Caco-2 (cell line): ENCODE measurements around the gene SPRED2. TPM values are rescaled to one million over a fixed set of nuclear protein-coding genes. Genes with fewer than 3 reads are reported as not detected.

Experiments
- BruUV-seq: library from RNA; stranded (reverse); fragments of 400-500 nt; replicated peaks from 2 replicates; lab custom pipeline; 2021; lab: Mats Ljungman, UMichigan
- CTCF ChIA-PET: fragments of 300-600 bp; sonication (Branson Sonifier 250); formaldehyde crosslinking; loops from one replicate; lab custom pipeline; 2022; ENCODE audit warnings: antibody characterized with exemption; lab: Charles Lee
- POLR2A ChIA-PET: fragments of 300-600 bp; sonication (Branson Sonifier 250); formaldehyde crosslinking; loops from one replicate; lab custom pipeline; 2022; ENCODE audit warnings: antibody characterized with exemption; lab: Charles Lee
- DNase-seq, 2 experiments: peaks; one replicate each; pipeline versions ENCODE4 v3.0.0 to v3.0.0-alpha.2; 2020 to 2022
- H3K27me3 ChIP-seq: replicated peaks from 2 replicates; pipeline ENCODE4 v1.6.0; 2011; ENCODE audit warnings: low read length; ENCODE audit not compliant: control insufficient read depth, insufficient read depth
- H3K36me3 ChIP-seq: 2 replicates; pipeline ENCODE4 v1.5.1; 2011; ENCODE audit warnings: low read length; ENCODE audit not compliant: control insufficient read depth, insufficient read depth
- H3K4me1 ChIP-seq: fragments of 250-450 bp; sonication (Bioruptor Pico); 2 replicates; pipeline ENCODE4 v1.5.1; 2020; ENCODE audit warnings: mild to moderate bottlenecking
- H3K4me3 ChIP-seq: 2 replicates; pipeline ENCODE4 v1.5.1; 2011; ENCODE audit warnings: low read depth, mild to moderate bottlenecking, control low read depth, low read length
- H3K9me3 ChIP-seq: fragments of 250-450 bp; sonication (Bioruptor Pico); 2 replicates; pipeline ENCODE4 v1.5.1; 2020; ENCODE audit warnings: mild to moderate bottlenecking, moderate library complexity
- H3K27ac Mint-ChIP-seq: one replicate; pipeline ENCODE4 v1.8.0; 2022; ENCODE audit warnings: mixed read lengths; ENCODE audit not compliant: unreplicated experiment
- H3K27me3 Mint-ChIP-seq: one replicate; pipeline ENCODE4 v1.8.0; 2022; ENCODE audit warnings: mixed read lengths; ENCODE audit not compliant: insufficient read depth, unreplicated experiment
- H3K36me3 Mint-ChIP-seq: one replicate; pipeline ENCODE4 v1.8.0; 2022; ENCODE audit warnings: mild to moderate bottlenecking, mixed read lengths; ENCODE audit not compliant: insufficient read depth, unreplicated experiment
- H3K4me1 Mint-ChIP-seq: one replicate; pipeline ENCODE4 v1.8.0; 2022; ENCODE audit warnings: low read depth, mixed read lengths; ENCODE audit not compliant: unreplicated experiment
- H3K4me3 Mint-ChIP-seq: one replicate; pipeline ENCODE4 v1.8.0; 2022; ENCODE audit warnings: mild to moderate bottlenecking, moderate library complexity, mixed read lengths; ENCODE audit not compliant: unreplicated experiment
- H3K9me3 Mint-ChIP-seq: one replicate; pipeline ENCODE4 v1.8.0; 2022; ENCODE audit warnings: mixed read lengths; ENCODE audit not compliant: unreplicated experiment
- CTCF ChIP-seq, 2 experiments: fragments of 200-600 bp in 1 of 2; IDR thresholded peaks; 1 replicate in 1 of 2; 2 replicates in 1 of 2; pipeline versions ENCODE4 v1.5.1 to v1.8.0; 2011 to 2022; ENCODE audit warnings: antibody characterized with exemption in 1 of 2, control low read depth in 1 of 2, inconsistent platforms in 1 of 2, low read depth in 1 of 2, low read length in 1 of 2, mild to moderate bottlenecking in 1 of 2, moderate library complexity in 1 of 2; ENCODE audit not compliant: insufficient read depth in 1 of 2, severe bottlenecking in 1 of 2, unreplicated experiment in 1 of 2
- intact Hi-C: fragments of 100-400 bp; cut with micrococcal nuclease; formaldehyde crosslinking; loops from one replicate; pipeline ENCODE4 v1.10.0; 2022; ENCODE audit not compliant: unreplicated experiment
- total RNA-seq: library from RNA; stranded (reverse); gene quantifications from 2 replicates; pipeline ENCODE4 v1.2.3, GENCODE V29; 2022

SPRED2 gene
- total RNA-seq, 1 experiment from 2014 or later: 49.9 TPM

GRCh38 chr2:65379721-65380171 is 52.7 kb downstream of the SPRED2 start:
- Histone ChIP-seq H3K27me3 (no peaks in the 10 kb centered on the region), H3K9me3 (no peaks in the 10 kb centered on the region), H3K4me1 (peaks cover 39% of the 10 kb centered on the region), H3K36me3 (no peaks in the 10 kb centered on the region; the same call in 1 of the 2 replicates), H3K4me3 (no peak overlapping the region)
- DNase-seq: no peak
- POLR2A ChIA-PET: no interaction called here
- CTCF ChIA-PET: no interaction called here
- no peak for TF ChIP-seq CTCF (IDR thresholded peaks at IDR 0.05; ENCODE audit: insufficient read depth in 1 of 2, low read depth in 1 of 2, low read length in 1 of 2, severe bottlenecking in 1 of 2, unreplicated experiment in 1 of 2)
- no peak overlapping the region for H3K4me3 Mint-ChIP-seq
- no peaks in the 10 kb centered on the region for H3K9me3 Mint-ChIP-seq
- no TSS peak for BruUV-seq
- H3K4me1 Mint-ChIP-seq: peaks cover 53% of the 10 kb centered on the region
- intact Hi-C loops: no loop called here
- no peaks in the 10 kb centered on the region for H3K27me3 Mint-ChIP-seq
- no peak overlapping the region for H3K27ac Mint-ChIP-seq
- peaks cover 13% of the 10 kb centered on the region for H3K36me3 Mint-ChIP-seq

- intact Hi-C loops: no loop called here
- no peak overlapping the region for H3K27ac Mint-ChIP-seq
- H3K36me3 Mint-ChIP-seq: peaks cover 13% of the 10 kb centered on the region
- no peak overlapping the region for H3K4me3 ChIP-seq
- no peaks in the 10 kb centered on the region for H3K9me3 Mint-ChIP-seq
- POLR2A ChIA-PET: no interaction called here
- H3K9me3 ChIP-seq: no peaks in the 10 kb centered on the region
- TF ChIP-seq CTCF (IDR thresholded peaks at IDR 0.05; ENCODE audit: insufficient read depth in 1 of 2, low read depth in 1 of 2, low read length in 1 of 2, severe bottlenecking in 1 of 2, unreplicated experiment in 1 of 2): no peak
- no peaks in the 10 kb centered on the region; the same call in 1 of the 2 replicates for H3K36me3 ChIP-seq
- no peak overlapping the region for H3K4me3 Mint-ChIP-seq
- H3K4me1 ChIP-seq: peaks cover 44% of the 10 kb centered on the region
- no peaks in the 10 kb centered on the region for H3K27me3 ChIP-seq
- DNase-seq: no peak
- BruUV-seq: no TSS peak
- H3K27me3 Mint-ChIP-seq: no peaks in the 10 kb centered on the region
- CTCF ChIA-PET: no interaction called here
- peaks cover 51% of the 10 kb centered on the region for H3K4me1 Mint-ChIP-seq
Observed at GRCh38 chr2:65379223-65379622, 53.2 kb downstream of the SPRED2 start.

GRCh38 chr2:65378290-65378689 is 54.1 kb downstream of the SPRED2 start:
- peaks cover 56% of the 10 kb centered on the region for H3K4me1 Mint-ChIP-seq
- CTCF ChIA-PET: interaction anchor here (0.8 kb wide), 1 partner anchor 8 kb away, joined by 3 read pairs; no protein-coding TSS in a partner anchor
- H3K4me1 ChIP-seq: peaks cover 54% of the 10 kb centered on the region

More at GRCh38 chr2:65378290-65378689, 54.1 kb downstream of the SPRED2 start:
- Histone ChIP-seq H3K27me3 (no peaks in the 10 kb centered on the region), H3K4me3 (no peak overlapping the region), H3K9me3 (no peaks in the 10 kb centered on the region), H3K36me3 (no peaks in the 10 kb centered on the region)
- Mint-ChIP-seq H3K36me3 (peaks cover 13% of the 10 kb centered on the region), H3K27ac (peak overlapping the region; percentile 25), H3K9me3 (no peaks in the 10 kb centered on the region), H3K4me3 (no peak overlapping the region), H3K27me3 (no peaks in the 10 kb centered on the region)
- TF ChIP-seq CTCF (IDR thresholded peaks at IDR 0.05; ENCODE audit: insufficient read depth in 1 of 2, low read depth in 1 of 2, low read length in 1 of 2, severe bottlenecking in 1 of 2, unreplicated experiment in 1 of 2): no peak
- intact Hi-C loops: no loop called here
- no peak for DNase-seq
- POLR2A ChIA-PET: no interaction called here
- no TSS peak for BruUV-seq
